ENCODE data around the gene TMEM259.

The TMEM259 gene

GRCh38 chr19:982567-983170, 38.3 kb downstream of the TMEM259 start:
- DNase-seq, result peak; percentile 89

- no peak for DNase-seq
Observed at GRCh38 chr19:980133-980998, 40.6 kb downstream of the TMEM259 start.

GRCh38 chr19:979318-979741, 41.6 kb downstream of the TMEM259 start:
- no peak for DNase-seq

- no peak for DNase-seq
Observed at GRCh38 chr19:977058-977464, 43.9 kb downstream of the TMEM259 start.

- DNase-seq, result no peak
Observed at GRCh38 chr19:976476-976875, 44.4 kb downstream of the TMEM259 start.

GRCh38 chr19:974564-975257, 46.2 kb downstream of the TMEM259 start:
- no peak for DNase-seq

- DNase-seq, result no peak
Observed at GRCh38 chr19:973726-974563, 47.0 kb downstream of the TMEM259 start.

GRCh38 chr19:972281-972680, 48.6 kb downstream of the TMEM259 start:
- DNase-seq, result no peak

- DNase-seq, result no peak
Observed at GRCh38 chr19:971795-972194, 49.1 kb downstream of the TMEM259 start.

GRCh38 chr19:970695-971094, 50.2 kb downstream of the TMEM259 start:
- no peak for DNase-seq

GRCh38 chr19:966485-967088, 54.3 kb downstream of the TMEM259 start:
- DNase-seq, result no peak

GRCh38 chr19:964761-965694, 55.9 kb downstream of the TMEM259 start:
- no peak for DNase-seq

- DNase-seq, result no peak
Observed at GRCh38 chr19:964116-964520, 56.8 kb downstream of the TMEM259 start.

- no peak for DNase-seq
Observed at GRCh38 chr19:963486-963951, 57.4 kb downstream of the TMEM259 start.

GRCh38 chr19:962683-963400, 58.1 kb downstream of the TMEM259 start:
- no peak for DNase-seq

- no peak for DNase-seq
Observed at GRCh38 chr19:961866-962620, 58.9 kb downstream of the TMEM259 start.

- no peak for DNase-seq
Observed at GRCh38 chr19:960601-960938, 60.4 kb downstream of the TMEM259 start.

- no peak for DNase-seq
Observed at GRCh38 chr19:960020-960419, 60.9 kb downstream of the TMEM259 start.

Measured in right forelimb (tissue), 1 donor.